Hematopoietic multipotent progenitor cell treated with erythropoietin and hydrocortisone succinate and interleukin-3 and kit ligand, for 8 days (in vitro differentiated cells): ENCODE results near the gene PCDH9.
"Not testable (repeated sequence)": the region's sequence is repeated elsewhere in the genome, so short reads cannot be mapped to it uniquely, and the experiment has no call there.

Experiments
- DNase-seq: peaks from one replicate; pipeline ENCODE4 v3.0.0-alpha.2; 2015

Gene PCDH9

DNA sequence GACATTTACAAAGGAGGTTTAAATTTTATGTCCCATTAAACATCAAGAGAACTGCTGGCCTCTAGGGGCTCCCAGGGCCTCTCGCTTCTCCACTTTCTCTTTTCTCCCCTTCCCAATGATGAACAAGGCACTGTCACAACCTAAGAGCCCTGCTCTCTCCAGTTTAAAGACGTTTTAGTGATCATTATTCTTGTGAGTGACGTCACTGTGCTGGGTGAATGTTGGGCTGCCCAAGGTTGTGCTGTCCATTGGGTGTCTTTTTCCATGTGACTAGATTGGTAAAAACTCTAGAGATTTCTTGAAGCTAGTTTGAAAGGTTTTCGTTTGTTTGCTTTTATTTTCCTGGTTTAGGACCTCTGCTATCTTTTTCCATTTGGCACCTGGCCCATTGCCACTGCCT is 602.6 kb downstream of the PCDH9 start:
- DNase-seq, result no peak

DNA sequence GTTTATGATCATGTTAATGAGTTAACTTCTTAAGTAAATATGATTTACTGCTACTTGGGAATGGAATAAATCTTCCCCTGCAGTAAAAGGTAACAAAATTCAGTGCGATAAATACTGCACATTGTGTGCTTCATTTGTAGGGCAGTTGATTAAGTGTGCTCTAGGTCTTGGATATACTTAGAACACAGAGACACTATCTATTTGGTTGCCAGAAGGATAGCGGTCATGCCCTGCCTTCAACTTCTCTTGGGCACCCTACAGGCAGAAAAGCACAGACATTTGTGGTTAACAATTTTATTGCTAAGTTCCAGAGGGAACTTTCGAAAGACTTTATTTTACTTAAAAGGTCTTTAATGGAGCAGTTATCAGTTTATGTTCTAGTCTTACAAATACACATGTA is 605.8 kb downstream of the PCDH9 start:
- no peak for DNase-seq

DNA sequence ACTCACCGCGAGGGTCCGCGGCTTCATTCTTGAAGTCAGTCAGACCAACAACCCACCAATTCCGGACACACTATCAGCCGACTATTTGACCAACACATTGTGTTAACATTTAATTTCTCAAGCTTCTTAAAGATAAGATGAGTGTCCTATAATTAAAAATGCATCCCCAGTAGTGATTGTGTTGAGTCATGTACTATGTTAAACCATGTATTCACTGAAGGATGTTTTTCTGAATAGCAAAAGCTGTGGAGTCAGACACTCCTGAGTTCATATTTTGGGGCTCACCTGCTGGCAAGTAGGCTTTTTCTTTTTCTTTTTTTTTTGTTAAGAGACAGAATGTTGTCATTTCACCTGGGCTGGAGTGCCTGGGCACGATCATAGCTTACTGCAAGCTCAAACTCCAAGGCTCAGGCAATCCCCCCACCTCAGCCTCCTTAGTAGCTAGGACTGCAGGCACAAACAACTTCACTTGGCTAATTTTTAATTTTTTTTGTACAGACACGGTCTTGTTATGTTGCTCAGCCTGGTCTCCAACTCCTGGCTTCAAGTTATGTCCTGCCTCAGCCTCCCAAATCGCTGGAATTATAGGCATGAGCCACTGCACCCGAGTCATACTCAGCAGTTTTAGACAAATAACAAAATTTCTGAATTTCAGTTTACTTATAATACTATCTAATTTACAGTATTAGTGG is 606.9 kb downstream of the PCDH9 start:
- DNase-seq, result no peak

DNA sequence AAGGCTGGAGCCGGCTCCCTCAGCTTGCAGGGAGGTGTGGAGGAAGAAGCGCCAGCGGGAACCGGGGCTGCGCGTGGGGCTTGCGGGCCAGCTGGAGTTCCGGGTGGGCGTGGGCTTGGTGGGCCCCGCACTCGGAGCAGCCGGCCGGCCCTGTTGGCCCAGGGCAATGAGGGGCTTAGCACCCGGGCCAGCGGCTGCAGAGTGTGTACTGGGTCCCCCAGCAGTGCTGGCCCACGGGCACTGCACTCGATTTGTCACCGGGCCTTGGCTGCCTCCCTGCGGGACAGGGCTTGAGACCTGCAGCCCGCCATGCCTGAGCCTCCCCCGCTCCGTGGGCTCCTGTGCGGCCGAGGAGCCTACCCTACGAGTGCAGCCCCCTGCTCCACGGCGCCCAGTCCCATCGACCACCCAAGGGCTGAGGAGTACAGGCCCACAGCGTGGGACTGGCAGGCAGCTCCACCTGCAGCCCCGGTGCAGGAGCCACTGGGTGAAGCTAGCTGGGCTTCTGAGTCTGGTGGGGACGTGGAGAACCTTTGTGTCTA is 608.2 kb downstream of the PCDH9 start:
- DNase-seq, result not testable (repeated sequence)

DNA sequence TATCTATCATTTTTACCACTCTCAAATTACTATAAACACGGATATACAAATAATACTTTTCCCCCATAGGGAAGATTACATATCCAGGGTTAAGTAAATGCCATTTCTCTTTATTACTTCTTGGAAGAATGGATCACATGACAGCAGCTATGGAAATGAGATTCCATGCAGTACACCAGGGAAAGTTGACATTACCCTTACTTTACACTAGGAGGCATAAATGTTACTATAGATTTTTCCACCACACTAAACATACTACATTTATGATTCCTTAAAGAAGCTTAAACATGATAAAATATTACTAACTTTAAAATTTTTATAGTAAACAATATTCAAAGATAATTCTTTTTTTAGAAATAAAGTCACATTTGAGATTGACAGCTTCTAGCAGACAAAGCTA is 611.4 kb downstream of the PCDH9 start:
- no peak for DNase-seq

DNA sequence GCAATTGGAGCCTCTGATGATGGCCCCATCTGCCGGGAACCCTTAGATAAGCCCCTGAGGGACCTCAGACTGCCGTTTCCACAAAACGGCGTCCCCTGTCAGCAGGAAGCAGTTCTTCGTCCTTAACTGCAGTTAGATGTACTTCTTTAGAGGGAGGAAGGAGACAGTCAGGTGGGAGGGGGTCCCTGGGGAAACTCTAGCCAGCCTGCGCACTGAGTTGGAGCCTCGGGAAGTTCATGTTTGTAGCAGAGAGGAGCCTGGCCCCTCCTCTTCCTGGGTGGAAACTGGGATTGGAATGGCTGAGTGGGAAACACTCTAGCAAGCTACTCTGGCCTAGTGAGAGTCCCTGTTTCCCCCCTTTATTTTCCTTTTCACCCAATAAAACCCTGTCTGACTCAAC is 612.4 kb downstream of the PCDH9 start:
- no peak for DNase-seq

DNA sequence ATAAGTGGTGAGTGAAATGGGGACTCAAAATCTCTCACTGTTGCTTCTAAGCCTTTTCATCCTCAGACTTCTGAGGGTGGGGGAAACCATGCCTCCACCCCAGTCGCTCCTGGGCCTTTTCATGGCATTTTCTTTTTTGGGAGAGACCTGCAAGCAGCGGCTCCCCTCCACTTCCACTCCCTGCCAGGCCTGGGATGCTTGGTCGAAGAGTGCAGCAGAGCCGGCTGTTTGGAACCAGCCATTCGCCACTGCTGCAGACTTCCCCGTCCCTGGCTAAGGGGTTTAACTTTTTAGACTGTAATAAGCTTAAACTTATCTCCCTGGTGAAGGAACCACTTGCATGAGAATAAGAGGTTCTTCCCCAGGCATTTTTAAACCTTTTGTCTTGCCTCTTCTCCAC is 617.2 kb downstream of the PCDH9 start:
- DNase-seq, result no peak

DNA sequence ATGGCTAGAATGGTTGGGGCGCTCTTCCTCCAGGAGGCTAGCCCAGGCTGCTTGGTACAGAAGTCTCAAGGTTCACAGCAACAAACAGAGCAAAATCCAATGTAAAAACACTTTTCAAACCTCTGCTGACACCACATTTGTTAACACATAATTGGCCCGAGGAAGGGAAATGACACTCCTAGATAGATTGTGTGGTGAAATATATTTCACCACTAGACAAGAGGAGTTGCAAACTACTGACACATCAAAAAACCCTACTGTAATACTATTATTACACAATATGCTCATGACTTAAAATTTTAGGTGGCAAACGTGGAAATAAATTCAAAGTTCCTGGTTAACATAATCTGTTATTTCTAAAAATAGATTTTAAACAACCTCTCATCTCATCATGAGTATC is 643.6 kb downstream of the PCDH9 start:
- no peak for DNase-seq

DNA sequence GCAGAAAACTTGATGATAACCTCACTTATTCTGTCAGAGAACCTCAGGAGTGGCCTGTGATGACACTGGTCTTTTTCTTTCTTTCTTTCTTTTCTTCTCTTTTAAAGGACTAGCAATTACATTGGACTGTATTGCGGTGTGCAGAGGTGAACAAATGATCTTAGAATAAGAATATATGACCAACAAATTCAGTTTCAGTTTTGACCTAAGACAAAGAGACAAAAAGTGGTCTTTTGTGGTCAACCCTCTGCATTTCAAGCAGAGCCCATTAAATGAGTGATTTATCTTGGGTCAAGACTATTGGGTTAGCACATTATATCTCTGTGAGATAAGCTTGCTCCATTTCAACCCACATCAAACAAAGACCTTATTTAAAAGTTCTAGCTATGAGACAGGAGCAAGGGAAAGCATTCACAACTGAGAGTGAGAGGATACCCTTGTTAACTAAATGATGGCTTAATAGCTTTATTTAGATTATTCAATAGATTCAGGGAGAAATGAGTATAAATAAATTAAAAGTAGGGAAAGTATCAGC is 644.4 kb downstream of the PCDH9 start:
- DNase-seq, result no peak

DNA sequence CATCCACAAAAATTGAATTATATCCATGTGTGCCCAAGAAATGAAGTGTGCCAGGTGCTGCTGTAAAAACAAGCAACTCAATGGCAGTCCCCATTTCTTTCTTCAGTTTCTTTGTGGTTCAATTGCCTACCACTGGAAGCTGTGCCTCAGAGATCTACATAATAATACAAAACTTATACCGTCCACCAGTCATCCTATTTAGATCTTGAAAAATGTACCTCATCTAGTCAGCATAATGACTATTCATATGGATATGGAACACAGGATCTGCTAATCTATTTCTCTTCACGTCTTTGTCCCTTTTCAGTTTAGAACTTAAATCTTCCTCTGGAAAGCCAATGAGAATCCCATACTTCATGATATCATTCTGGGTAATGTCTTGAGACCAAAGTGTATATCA is 648.5 kb downstream of the PCDH9 start:
- no peak for DNase-seq

DNA sequence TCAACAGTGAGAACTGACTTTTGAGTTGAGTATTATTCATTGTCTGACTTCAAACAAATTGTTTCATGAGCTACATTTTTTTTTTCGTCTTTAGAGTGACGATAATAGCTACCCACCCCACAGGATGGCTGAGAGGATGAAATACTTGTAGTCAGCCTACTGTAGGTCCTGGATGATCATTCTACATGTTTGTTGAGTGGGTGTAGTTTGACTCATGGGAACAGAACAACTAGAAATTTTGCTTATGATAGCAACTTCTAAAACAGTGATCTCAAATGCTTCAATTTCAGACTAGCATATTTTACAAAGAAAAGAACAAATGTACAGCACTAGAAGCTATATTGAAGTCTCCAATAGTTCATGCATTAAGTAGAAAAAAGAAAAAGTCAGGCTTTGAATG is 651.8 kb downstream of the PCDH9 start:
- no peak for DNase-seq

DNA sequence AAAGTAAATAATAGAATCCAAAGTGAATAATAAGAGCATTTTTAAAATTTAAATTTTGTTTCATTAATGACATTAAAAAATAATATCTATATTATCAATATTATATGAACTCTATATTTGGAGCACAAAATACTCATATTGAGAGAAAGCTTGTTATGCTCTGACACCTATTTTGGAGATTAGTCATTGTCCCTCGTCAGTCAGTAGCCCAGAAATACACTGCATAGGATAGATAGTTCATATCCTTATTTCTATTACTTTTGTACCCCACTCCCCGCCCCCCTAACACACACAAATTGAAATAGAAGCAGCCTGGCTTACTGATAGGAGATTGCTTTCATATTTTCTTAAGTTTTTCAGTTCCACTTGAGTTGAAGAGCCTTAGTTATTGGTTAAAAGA is 652.8 kb downstream of the PCDH9 start:
- DNase-seq, result no peak

DNA sequence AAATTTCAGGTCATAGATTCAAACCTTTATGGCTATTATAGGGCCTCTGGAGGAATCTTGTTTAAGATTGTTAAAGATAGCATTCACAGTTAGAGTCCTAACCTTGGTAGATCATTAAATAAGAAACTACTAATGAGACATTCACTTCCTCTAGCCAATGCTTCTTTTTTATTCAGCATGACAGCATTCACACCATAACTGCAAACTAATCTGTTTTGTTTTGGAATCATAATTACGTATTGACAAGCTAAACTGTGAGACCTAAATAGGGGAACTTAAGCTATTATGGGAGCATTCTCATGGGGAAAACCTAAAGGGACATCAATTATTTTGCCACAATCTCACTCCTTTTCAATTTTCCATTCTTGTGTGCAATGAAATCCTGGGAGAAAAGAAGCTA is 653.8 kb downstream of the PCDH9 start:
- DNase-seq, result no peak

DNA sequence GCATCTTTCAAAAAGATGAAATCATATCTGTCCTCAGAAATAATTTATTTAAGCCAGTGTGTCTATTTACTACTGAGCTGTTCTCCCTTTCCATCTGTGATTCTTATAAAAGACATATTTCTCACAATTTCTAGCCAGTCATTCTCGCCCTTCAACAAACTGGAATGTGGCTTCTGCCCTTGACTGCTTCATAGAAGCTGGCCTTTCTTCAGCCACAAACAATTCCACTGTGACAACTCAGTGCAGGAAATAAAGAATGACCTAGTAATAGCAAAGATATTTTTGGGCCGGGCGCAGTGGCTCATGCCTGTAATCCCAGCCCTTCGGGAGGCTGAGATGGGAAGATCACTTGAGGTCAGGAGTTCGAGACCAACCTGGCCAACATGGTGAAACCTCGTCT is 655.5 kb downstream of the PCDH9 start:
- no peak for DNase-seq

DNA sequence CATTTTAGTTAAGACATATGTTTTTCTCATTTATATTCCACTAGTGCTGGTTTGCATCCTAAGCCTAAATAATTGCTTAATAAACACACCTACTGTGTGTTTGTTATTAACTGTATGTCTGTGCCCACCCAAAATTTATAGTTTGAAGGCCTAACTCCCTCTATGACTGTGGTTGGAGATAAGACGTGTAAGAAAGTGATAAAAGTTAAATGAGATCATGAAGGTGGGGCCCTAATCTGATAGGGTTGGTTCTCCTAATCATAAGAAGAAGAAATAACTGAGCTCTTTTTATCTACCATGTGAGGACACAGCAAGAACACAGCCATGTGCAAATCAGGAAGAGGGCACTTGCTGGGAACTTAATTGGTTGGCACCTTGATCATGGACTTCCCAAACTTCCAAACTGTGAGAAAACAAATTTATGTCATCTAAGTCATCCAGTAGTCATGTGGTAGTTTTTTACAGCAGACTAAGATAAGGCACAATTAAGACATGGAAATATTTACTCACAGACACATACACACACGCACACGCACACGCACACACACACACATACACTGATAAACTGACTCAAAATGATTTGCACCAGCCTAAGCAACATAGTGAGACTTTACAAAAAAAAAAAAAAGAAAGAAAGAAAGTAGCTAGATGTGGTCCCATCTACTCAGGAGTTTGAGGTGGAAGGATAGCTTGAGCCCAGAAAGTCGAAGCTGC is 662.1 kb downstream of the PCDH9 start:
- DNase-seq, result peak; percentile 17

DNA sequence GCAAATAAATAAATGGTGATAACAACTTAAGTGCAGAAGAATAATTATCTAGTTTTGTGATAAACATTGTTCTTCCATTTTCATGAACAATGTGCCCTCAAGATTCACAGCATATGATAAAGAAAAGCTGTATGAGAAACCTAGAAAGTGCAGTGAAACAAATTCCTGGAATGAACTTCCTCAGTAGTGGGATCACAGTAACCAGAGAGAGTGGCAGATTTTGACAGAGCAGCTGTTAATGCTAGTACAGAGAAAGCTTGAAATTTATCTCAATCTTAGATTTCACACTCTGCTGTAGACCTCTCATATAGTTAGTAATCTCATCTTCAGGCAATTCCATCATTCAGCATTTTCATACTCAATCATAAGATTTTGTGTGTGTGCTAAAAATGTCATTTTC is 664.9 kb downstream of the PCDH9 start:
- no peak for DNase-seq

DNA sequence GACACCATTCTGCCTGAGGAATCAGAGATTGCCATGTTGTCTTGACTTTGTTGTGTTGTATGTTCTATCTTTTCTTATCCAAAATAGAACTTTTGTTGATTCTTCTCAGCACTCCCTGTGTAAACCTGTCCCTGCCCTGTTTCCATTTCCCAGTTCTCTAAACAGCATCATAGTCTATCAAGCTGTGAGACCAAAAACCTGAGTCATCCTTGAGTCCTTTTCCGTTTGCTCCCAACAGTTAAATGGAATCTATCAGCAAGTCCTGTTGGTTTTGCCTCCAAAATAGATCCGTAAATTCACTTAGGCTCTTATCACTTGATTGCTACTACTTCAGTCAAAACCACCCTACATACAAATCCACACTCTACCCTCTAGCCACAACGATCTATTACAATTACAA is 667.1 kb downstream of the PCDH9 start:
- DNase-seq, result no peak

DNA sequence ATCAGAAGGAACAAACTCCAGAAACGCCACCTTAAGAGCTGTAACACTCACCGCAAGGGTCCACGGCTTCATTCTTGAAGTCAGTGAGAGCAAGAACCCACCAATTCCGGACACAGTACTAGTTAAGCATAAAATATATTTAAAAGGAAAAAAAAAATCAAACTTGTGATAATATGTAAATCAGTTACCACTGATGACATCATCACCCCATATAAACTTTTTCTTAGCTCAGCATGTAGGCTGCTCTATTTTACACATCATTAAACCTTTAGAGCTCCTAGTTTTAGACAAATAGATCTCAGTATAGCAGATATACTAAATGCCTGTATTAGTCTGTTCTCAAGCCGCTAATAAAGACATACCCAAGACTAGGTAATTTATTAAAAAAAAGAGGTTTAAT is 668.1 kb downstream of the PCDH9 start:
- DNase-seq, result no peak

DNA sequence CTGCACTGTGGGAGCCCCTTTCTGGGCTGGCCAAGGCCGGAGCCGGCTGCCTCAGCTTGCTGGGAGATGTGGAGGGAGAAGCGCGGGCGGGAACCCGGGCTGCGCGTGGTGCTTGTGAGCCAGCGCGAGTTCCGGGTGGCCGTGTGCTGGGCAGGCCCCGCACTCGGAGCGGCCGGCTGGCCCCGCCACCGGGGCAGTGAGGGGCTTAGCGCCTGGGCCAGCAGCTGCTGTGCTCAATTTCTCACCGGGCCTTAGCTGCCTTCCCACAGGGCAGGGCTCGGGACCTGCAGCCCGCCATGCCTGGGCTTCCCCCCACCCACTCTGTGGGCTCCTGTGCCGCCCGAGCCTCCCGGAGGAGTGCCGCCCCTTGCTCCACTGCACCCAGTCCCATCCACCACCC is 669.1 kb downstream of the PCDH9 start:
- no peak for DNase-seq

DNA sequence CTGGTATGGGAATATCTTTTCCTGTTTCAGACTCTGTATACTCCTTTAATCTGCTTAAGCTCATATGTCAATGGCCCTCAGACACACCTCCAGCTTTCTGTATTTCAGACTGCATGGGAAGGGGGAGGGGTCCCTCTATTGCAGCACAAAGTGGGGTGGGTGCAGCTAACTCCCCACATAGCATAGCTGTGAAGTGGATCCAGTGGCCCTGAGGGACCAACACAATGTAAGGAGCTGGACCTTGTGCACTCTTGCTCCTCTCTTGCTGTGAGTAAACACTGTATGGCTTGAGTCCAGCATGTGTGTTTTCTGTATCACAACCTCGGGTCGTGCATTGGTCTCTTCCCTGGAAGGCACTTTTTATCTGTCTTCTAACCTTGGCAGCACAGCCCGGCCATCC is 669.9 kb downstream of the PCDH9 start:
- DNase-seq, result no peak

DNA sequence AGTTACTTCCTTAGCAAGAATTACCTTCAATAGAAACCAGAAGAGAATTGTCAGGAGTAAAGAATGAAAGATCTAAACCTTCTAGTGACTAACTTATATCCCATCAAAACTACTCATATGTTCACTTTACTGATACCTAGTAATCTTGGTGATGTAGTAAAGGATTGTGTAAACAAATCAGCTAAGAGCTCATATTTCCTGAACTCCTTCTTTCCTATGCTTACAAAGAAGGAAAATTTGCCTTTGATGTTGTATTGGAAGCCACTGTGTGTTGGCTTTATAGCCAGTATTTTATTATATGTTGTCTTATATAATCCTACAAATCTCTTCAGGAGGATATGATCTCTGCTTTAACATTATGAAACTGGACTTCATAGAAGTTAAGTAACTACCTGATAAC is 671.0 kb downstream of the PCDH9 start:
- no peak for DNase-seq

DNA sequence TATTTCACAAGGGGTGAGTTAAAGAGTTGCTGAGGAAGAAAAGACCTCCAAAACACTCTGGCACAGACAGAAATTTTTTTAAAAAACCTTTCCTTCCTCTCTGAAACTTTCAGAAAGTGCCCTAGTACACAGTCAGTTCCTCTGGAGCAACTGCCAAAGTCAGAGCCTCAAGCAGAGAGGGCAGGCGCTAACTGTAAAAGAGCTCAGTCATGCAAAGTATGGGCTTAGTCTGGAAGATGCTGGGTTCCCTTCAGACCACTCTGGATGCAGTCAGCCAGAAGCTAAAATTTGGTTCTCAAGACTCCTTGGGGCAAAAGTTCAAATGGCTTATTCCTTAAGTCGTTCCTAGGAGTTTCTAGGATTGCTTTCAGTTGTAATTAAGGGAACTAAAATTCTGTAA is 671.6 kb downstream of the PCDH9 start:
- no peak for DNase-seq

DNA sequence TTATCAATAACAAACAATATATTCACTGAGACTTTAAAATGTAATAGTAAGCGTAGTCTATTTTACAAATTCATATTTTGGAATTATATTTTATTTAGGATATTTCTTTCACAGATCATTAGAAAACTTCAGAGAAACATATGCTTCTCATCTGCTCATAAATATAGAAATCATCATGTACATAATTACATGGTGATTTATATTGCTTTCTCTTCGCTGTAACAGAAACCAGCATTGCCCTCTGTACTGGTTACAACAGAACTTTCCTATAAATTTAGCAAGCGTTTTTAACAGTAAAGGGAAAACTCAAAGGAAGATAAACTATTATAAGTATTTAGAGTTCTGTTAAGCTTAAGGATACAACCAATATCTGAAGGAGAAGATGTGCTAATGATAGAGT is 672.8 kb downstream of the PCDH9 start:
- no peak for DNase-seq

DNA sequence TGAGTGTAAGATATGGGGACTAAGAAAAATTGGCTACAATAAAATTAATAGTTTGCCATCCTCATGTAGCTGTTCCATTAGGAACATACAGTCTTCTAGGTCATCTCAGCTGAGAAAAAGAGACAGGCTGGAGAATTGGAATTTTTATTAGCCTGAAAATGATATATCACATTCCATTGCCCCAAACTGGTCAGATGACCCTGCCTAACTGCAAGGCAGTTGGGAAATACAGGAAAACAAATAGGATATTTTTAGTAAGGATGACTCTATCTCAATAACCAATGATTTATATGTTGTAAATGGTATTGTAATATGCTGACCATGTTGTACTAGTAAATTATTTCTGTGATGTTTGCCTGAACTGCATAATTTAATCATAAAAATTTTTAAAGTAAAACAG is 673.8 kb downstream of the PCDH9 start:
- no peak for DNase-seq

DNA sequence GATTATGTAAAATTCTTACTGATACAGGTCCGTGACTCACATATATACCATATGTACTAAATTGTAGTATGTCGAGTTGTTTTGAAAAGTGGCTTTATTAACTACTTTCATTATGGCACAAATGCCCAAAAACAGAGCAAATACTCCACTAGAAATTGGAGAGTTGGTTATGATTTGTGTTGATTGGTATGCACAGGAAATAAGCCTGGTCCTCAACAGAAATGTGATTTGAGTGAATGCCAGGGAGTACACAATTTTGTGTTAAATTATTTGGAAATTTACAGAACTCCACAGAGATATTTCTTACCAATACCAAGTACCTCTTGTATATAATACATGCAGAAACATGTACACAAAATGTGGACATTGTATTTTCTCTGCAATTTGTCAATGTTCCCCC is 676.7 kb downstream of the PCDH9 start:
- DNase-seq, result no peak
